Hepatocyte (in vitro differentiated cells): Measurements from ENCODE around the gene GABRD. TPM values are rescaled to one million over a fixed set of nuclear protein-coding genes. Genes with fewer than 3 reads are reported as not detected.

ENCODE experiments used
- DNase-seq: peaks from one replicate; pipeline ENCODE4 v3.0.0-alpha.2; 2016; ENCODE audit warnings: low spot score
- H2AFZ ChIP-seq: fragments of 200-600 bp; sonication (generic); 2 replicates; pipeline ENCODE4 v1.6.0; 2016; ENCODE audit warnings: antibody characterized with exemption, mild to moderate bottlenecking
- H3K27ac ChIP-seq: fragments of 200-600 bp; sonication (generic); 2 replicates; pipeline ENCODE4 v1.5.1; 2016; ENCODE audit warnings: mild to moderate bottlenecking
- H3K27me3 ChIP-seq: fragments of 200-600 bp; sonication (generic); 2 replicates; pipeline ENCODE4 v1.6.1; 2016
- H3K36me3 ChIP-seq: fragments of 200-600 bp; sonication (generic); replicated peaks from 2 replicates; pipeline ENCODE4 v1.5.1; 2016; ENCODE audit warnings: low read depth; ENCODE audit not compliant: insufficient read depth
- H3K4me1 ChIP-seq: fragments of 200-600 bp; sonication (generic); 2 replicates; pipeline ENCODE4 v1.5.1; 2016; ENCODE audit warnings: mild to moderate bottlenecking, moderate library complexity; ENCODE audit not compliant: insufficient read depth
- H3K4me2 ChIP-seq: fragments of 200-600 bp; sonication (generic); 2 replicates; pipeline ENCODE4 v1.6.0; 2016
- H3K4me3 ChIP-seq: fragments of 200-600 bp; sonication (generic); 2 replicates; pipeline ENCODE4 v1.5.1; 2016; ENCODE audit warnings: mild to moderate bottlenecking
- H3K79me2 ChIP-seq: fragments of 200-600 bp; sonication (generic); 2 replicates; pipeline ENCODE4 v1.6.0; 2017; ENCODE audit warnings: mild to moderate bottlenecking
- H3K9me2 ChIP-seq: fragments of 200-600 bp; sonication (generic); replicated peaks from 2 replicates; pipeline ENCODE4 v1.6.0; 2017; ENCODE audit warnings: mild to moderate bottlenecking; ENCODE audit not compliant: insufficient read depth
- H3K9me3 ChIP-seq: fragments of 200-600 bp; sonication (generic); 2 replicates; pipeline ENCODE4 v1.5.1; 2016; ENCODE audit warnings: low read depth, mild to moderate bottlenecking
- H4K20me1 ChIP-seq: fragments of 200-600 bp; sonication (generic); 2 replicates; pipeline ENCODE4 v1.6.0; 2016; ENCODE audit warnings: mild to moderate bottlenecking; ENCODE audit not compliant: insufficient read depth, poor library complexity, severe bottlenecking
- EZH2 ChIP-seq: fragments of 200-600 bp; sonication (generic); IDR thresholded peaks from 2 replicates; pipeline ENCODE4 v1.6.1; 2016; ENCODE audit warnings: antibody characterized with exemption, mild to moderate bottlenecking, borderline replicate concordance
- EZH2phosphoT487 ChIP-seq: fragments of 200-600 bp; sonication (generic); IDR thresholded peaks from one replicate; pipeline ENCODE4 v1.6.1; 2018; ENCODE audit warnings: antibody characterized with exemption, mild to moderate bottlenecking, low read depth, moderate library complexity; ENCODE audit not compliant: unreplicated experiment, severe bottlenecking
- WGBS: methylation state at CpG from one replicate; pipeline ENCODE4 v1.1.6; 2016; ENCODE audit warnings: low lambda C conversion rate; ENCODE audit errors: missing lambda C conversion rate; 5-methylcytosine and 5-hydroxymethylcytosine counted together
- polyA plus RNA-seq: library from polyadenylated mRNA; unstranded; fragments of >200 nt; fragmentation: Nextera tagmentation; extraction: Ambion mirVana; gene quantifications from 2 replicates; pipeline ENCODE4 v1.2.1, GENCODE V29; 2016
- total RNA-seq: library from RNA; depleted of rRNA; stranded (reverse); fragments of >200 nt; gene quantifications from 2 replicates; pipeline ENCODE4 v1.2.3, GENCODE V29; 2014
- TF ChIP-seq, protein P1 (sequence below): fragments of 200-600 bp; sonication (generic); IDR thresholded peaks from 2 replicates; pipeline ENCODE4 v1.5.1; 2016; ENCODE audit warnings: antibody characterized with exemption, mild to moderate bottlenecking; ENCODE audit not compliant: poor library complexity

GABRD gene
- total and polyA plus RNA-seq, 2 experiments from 2014 or later: not detected

DNA sequence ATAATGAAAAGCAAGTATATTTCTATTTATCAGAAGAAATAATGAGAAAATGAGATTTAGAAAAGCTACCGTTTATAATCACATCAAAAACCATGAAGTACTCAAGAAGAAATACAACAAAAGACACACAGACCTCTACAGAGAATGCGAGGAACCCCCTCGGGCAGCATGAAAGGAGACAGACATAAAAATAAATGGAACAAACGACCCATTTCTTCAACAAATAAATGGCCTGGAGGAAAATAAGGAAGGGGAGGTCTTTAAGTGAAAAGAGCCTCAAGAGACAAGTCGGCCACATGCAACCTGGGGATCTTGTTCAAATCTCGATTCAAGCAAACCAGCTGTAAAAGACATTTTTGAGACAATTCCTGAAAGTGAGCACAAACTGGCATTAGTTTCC is 21.6 kb upstream of the GABRD start:
- Histone ChIP-seq H3K4me3 (no peak overlapping the region), H4K20me1 (no peaks in the 10 kb centered on the region), H3K36me3 (no peaks in the 10 kb centered on the region), H2AFZ (no peak overlapping the region), H3K9me2 (no peaks in the 10 kb centered on the region), H3K9me3 (no peaks in the 10 kb centered on the region), H3K27me3 (no peaks in the 10 kb centered on the region), H3K4me1 (peaks cover 4% of the 10 kb centered on the region), H3K79me2 (no peaks in the 10 kb centered on the region), H3K27ac (no peak overlapping the region), H3K4me2 (no peak overlapping the region)
- no peak for DNase-seq
- TF ChIP-seq EZH2: no peak
- TF ChIP-seq, protein P1, sequence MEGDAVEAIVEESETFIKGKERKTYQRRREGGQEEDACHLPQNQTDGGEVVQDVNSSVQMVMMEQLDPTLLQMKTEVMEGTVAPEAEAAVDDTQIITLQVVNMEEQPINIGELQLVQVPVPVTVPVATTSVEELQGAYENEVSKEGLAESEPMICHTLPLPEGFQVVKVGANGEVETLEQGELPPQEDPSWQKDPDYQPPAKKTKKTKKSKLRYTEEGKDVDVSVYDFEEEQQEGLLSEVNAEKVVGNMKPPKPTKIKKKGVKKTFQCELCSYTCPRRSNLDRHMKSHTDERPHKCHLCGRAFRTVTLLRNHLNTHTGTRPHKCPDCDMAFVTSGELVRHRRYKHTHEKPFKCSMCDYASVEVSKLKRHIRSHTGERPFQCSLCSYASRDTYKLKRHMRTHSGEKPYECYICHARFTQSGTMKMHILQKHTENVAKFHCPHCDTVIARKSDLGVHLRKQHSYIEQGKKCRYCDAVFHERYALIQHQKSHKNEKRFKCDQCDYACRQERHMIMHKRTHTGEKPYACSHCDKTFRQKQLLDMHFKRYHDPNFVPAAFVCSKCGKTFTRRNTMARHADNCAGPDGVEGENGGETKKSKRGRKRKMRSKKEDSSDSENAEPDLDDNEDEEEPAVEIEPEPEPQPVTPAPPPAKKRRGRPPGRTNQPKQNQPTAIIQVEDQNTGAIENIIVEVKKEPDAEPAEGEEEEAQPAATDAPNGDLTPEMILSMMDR: no peak
- no peak for TF ChIP-seq EZH2phosphoT487
- 80% methylated on average over 6 of the region's 6 CpGs for WGBS

GRCh38 chr1:2000432-2000831 is 18.7 kb upstream of the GABRD start:
- no peak overlapping the region for H3K4me3 ChIP-seq
- no peak for DNase-seq
- H3K4me2 ChIP-seq: no peak overlapping the region
- H4K20me1 ChIP-seq: no peaks in the 10 kb centered on the region
- no peaks in the 10 kb centered on the region for H3K9me3 ChIP-seq
- WGBS: 92% methylated on average over 7 of the region's 7 CpGs
- no peak overlapping the region for H2AFZ ChIP-seq
- H3K4me1 ChIP-seq: peaks cover 4% of the 10 kb centered on the region
- peaks cover 3% of the 10 kb centered on the region for H3K27me3 ChIP-seq
- no peak overlapping the region for H3K27ac ChIP-seq
- H3K79me2 ChIP-seq: no peaks in the 10 kb centered on the region
- TF ChIP-seq EZH2phosphoT487 (no peak), EZH2 (no peak)
- TF ChIP-seq, protein P1: no peak
- H3K9me2 ChIP-seq: no peaks in the 10 kb centered on the region
- H3K36me3 ChIP-seq: no peaks in the 10 kb centered on the region

DNA sequence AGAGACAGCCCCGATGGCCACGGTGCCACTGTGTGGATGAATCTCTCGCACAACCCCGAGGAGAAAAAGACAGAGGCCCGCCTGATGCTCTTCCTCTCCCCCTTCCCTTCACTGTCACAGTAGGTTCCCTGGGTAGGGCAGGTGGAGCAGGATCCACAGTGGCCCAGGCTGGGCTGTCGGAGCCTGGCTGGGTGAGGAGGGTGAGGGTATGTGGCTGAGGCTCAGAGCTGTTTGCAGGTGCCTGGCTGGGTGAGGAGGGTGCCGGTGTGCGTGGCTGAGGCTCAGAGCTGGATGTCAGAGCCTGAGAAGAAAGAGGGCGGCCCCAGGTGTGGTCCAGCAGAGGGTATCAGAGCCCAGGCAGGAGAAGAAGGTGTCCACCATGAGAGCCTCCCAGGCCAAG is 18.3 kb upstream of the GABRD start:
- Histone ChIP-seq H2AFZ (no peak overlapping the region), H3K4me1 (peaks cover 4% of the 10 kb centered on the region), H3K27ac (no peak overlapping the region), H3K36me3 (no peaks in the 10 kb centered on the region), H3K4me2 (no peak overlapping the region), H3K4me3 (no peak overlapping the region), H3K79me2 (no peaks in the 10 kb centered on the region), H4K20me1 (no peaks in the 10 kb centered on the region), H3K9me3 (no peaks in the 10 kb centered on the region), H3K27me3 (peaks cover 3% of the 10 kb centered on the region), H3K9me2 (no peaks in the 10 kb centered on the region)
- no peak for DNase-seq
- WGBS: 96% methylated on average over 9 of the region's 9 CpGs
- no peak for TF ChIP-seq EZH2phosphoT487
- TF ChIP-seq, protein P1: no peak
- TF ChIP-seq EZH2: no peak
